HG03064 (cell line): ENCODE measurements around the gene TSPAN32.
"Not testable (repeated sequence)": the region's sequence is repeated elsewhere in the genome, so short reads cannot be mapped to it uniquely, and the experiment has no call there.

Source experiments
- ATAC-seq: cut with Tn5 transposase; IDR thresholded peaks from one replicate; pipeline ENCODE4 v1.9.1; 2021; ENCODE audit warnings: low read depth; ENCODE audit not compliant: unreplicated experiment

The TSPAN32 gene

DNA sequence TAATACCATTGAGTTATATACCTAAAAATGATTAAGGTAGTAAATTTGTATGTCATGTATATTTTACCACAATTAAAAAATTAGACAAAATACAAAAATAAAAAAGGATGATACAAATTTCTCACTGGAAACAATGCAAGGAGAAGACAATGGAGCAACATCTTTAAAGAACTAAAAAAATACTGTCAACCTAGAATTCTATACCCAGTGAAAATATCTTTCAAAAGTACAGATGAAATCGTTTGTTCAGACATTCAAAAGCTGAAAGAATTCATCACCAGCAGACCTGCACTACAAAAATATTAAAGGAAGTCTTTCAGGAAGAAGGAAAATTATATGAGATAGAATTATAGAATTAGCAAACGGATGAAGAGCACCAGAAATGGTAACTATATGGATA is 21.6 kb upstream of the TSPAN32 start:
- no peak for ATAC-seq

DNA sequence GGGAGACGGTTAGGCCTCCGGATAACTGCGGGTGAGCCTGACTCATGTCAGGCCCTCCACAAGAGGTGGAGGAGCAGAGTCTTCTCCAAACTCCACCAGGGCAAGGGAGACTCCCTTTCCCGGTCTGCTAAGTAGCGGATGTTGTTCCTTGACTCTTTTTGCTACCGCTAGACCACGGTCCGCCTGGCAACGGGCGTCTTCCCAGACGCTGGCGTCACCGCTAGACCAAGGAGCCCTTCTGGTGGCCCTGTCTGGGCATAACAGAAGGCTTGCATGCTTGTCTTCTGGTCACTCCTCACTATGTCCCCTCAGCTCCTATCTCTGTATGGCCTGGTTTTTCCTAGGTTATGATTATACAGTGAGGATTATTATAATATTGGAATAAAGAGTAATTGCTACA is 15.5 kb upstream of the TSPAN32 start:
- not testable (repeated sequence) for ATAC-seq

DNA sequence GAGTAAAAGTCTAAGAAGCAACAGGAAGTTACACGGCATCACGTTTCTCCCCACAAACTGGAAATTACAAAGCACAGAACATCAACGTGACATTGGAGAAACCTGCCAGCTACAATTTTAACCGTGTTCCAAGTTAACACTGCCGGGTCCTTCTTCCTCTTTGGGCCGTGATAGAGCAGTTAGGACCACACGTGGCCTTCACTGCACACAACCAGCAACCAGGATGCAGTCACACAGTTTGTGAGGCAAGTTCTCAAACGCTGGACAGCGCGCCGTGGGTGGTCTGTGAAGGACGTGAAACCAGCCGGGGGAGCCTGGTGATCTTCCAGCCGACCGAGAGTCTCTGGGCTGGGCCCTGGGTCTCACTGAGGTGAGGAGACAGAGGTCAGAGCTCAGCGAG is 14.7 kb upstream of the TSPAN32 start:
- ATAC-seq: no peak

DNA sequence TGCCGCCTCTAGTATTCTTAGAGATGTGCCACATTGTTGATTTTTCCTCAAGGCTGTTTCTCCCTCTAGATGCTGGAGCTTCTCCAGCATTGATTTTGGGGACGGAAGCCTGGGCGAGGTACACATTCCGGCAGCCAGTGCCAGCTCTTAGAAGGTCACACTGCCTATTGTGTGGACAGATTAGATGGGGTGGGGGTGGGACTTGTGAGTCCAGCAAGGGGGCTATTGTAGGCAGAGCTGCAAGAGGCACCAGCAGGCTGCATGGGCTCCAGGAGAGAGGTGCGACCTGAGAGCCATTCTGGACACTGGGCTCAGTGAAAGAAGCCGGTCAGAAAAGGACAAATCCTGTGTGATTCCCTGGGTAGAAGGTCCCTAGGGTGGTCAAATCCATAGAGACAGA is 12.5 kb upstream of the TSPAN32 start:
- no peak for ATAC-seq

DNA sequence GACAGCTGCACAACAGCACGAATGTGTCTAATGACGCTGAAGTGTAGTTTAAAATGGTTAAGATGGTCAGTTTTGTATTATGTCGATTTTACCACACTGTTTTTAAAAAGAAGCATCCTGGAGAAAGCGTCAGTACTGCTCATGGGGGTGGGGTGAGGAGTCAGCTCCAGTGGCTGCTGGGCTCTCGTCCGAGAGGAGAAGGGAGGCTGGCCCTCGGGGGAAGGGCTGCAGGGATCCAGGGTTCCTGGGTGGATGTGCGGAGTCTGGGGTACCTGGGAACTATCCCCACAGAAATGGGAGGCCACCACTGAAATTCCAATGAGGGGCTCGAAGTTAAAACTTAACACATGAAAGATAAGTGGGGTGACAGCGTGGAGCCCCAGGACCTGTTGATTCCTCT is 12.0 kb upstream of the TSPAN32 start:
- ATAC-seq: no peak

DNA sequence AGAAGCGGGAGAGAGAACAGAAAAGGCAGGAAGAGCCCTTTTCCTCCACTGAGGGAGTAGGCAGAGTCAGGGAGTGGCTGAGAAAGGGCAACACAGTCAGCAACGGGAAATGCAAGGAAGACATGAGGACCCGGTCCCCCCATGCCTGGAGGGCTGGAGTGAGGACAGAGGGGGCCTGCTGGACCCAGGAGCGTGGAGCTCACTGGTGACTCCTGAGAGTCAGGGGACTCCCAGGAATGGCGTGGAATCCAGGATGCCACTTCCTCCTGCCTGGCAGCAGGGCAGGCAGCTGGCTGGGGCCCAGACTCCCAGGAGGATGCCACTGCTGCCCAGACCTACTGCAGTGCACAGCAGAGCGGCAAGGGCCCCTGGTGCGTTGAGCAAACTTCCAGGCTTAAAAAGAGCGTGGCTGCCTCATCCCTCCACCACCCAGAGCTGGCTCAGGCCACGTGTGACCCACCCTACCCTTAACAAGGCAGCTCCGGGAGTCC is 11.4 kb upstream of the TSPAN32 start:
- no peak for ATAC-seq

DNA sequence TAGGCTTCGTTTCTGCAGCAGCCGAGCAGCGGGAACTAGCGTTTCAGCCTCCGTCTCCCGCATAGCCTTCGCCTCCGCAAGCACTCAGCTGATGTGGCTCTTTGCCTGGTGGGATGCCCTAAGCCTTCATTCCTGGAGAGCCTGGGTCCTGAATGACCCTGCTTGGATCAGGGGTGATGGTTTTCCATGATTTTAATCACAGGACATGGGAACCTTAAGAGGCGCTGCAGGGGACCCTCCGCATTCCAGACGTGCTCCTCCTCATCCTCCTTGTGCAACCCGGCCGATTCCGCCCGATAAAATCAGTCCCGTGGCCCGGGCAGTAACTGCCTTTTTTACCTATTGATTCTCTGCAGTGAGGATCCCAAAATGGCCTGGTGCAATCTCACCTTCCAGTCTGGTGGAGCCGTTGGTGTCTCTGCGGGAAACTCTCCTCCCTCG is 8.3 kb upstream of the TSPAN32 start:
- ATAC-seq: no peak

DNA sequence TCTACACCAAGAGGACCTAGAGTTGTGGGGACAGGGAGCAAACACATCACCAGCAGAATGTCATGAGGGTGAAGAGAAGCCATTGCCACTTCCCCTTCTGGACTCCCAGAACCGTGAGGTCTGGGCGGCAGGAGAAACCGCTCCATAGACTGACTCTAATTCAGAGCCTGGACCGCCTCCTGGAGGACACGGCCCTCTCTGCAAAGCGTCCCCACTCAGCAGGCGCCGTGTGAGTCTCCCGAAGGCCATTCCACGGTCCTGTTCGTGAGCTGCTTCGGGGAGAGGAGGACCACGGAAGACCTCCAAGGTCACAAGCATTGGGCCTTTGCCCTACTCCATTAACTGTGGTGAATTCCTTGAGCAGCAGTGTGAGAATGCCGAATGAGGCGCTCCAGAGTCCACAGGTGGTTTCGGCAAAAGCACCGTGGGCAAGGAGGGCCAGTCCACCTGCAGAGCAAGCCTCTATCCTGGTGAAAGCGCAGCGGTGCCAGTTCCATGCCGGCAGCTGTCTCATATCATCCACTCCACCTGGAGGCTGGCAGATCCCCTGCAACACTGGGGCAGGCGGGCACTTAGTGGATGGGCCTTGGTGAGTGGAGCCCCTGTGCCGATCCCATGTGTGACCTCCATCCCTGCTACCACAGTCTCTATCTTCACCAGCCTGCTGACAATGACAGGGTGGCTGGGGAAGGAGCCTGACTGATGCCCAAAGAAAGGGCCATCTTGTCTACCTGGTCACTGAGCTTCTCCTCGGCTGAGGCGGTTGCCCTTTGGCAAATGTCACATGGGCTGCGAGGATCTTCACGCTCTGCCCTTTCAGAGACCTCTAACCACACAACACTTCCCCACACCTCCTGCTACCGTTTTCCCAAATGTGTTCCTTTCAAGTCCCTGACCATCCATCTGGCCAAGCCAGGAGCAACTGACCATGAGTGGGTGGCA is 7.6 kb upstream of the TSPAN32 start:
- no peak for ATAC-seq

DNA sequence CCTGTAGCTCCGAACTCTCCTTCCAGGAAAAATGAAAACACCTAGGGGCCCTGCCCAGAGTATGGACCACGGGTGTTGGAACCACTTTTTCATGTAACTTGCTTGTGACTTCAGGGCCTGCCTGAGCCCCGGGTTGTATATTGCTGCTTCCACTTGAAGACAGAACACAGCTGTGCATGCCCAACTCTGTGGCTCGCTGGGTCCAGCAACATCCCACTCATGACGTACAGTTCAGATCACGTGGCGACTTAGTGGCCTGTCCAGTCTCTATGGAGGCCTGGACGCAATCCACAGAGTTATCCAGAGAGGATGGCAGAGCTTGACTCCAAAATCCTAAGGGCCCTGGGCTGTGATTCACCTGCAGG is 6.9 kb upstream of the TSPAN32 start:
- no peak for ATAC-seq

DNA sequence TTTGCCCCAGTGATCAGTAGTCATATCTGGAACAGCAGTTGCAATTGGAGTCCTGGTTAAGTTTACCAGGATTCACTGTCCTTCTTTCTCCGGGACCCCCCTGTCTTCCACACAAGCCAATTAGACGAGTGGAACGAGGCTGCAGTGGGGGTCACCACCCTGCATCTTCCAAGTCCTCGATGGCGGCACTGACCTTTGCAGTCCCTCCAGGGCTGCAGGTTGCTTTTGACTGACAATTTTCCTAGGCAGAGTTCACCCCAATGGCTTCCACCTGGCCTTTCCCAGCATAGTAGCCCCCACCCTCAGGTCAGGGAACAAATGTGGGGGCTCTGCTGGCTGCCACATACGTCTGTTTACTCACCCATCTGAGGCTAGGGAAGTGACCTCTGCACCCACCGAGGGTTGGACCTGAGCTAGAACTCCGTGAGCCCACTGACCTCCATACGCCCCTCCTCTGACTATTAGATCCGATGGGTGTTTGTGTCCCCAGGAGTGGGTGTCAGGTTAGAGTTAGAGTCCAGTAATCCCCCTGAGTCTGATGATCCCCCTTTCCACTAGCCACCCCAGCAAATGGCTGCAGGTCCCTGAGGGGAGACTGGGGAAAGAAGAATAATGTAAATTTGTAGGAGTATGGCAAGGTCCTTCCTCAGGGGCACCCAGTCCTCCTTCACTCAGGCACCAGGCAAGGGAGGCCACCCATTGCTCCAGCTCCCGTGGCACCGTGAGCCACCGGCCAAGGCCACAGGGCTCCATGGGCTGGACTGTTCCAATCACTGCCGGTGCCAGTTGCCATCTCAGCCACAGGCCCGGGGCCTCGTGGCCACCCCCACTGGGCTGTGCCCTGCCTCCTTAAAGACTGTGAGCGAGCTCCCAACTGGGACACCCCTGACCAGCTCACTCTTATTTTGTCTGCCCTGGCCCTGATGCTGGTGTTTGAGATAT is 5.6 kb upstream of the TSPAN32 start:
- no peak for ATAC-seq

DNA sequence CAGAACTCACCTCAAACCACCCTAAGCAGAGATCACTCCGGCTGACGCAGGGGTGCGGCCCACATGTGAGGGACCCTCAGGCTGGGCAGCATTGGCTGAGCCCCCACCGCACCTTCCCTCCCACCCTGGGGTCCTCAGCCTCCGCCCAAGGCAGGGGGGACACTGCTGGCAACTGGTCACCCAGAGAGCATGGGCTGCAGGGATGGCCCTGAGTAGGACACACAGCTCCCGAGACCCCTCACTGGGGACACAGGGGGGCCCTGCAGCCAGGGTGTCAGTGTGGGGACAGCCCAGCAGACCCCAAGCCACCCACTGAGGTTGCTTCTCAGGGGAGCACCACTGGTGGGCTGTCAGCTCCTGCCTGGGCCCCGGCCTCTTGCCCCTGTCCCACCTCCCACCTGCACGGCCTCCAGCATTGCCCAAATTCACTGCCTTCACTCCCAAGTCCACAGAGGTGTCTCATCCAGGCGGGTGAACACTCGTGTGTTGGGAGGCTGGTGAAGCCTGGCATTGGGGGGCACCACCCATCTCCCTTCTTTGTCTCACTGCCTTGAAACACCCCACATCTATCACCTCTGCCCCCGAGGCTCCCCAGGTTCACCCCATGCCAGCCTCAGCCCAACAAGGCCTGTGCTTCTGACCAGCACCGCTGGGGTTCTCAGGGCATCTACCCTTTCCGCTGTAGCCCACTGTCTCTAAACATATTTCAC is 4.7 kb upstream of the TSPAN32 start:
- no peak for ATAC-seq

DNA sequence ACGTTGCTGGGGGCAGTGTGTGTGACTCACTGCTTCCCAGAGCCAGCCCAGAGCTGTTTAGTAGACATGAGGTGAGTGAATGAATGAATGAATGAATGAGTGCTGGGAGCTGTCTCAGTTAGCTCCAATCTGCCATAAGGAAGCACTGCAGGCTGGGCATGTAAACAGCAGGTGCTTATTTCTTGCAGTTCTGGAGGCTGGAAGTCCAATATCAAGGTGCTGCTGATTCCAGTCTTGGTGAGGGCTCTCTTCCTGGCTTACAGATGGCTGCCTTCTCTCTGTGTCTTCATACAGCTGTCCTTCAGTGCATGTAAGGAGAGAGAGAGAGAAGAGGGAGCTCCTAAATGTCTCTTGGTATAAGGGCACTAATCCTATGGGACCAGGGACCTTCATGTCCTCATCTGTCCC is 4.2 kb upstream of the TSPAN32 start:
- ATAC-seq: no peak

DNA sequence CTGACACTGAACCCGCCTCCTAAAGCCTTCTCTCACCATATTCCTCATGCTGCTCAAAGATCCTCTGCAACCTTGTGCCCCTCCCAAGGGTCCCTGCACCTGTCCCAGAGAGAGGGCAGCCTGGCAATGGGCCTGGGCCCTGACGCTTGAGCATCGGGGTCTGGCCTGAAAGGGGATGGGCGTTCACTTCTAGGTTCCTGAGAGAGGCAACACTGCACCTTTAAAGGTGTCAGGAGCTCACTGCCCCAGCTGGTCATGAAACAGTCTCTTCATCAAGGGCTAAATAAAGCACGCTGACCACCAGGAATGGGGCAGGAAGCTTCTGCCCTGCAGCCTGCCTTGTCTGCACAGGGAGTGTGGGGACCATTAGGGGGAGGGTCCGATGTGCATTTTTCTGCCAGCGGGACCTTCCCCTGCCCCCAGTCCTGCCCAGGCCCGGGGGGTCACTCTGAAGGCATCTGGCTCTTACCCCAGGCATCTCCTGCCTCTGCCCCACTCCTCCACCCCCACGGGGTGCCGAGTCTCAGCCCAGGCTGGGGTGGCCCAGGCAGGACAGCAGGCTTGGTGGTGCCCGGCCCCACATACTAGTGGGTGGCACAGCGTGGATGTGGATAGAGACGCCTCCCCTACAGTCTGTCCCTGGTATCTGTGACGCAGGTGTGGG is 3.5 kb upstream of the TSPAN32 start:
- ATAC-seq: no peak

DNA sequence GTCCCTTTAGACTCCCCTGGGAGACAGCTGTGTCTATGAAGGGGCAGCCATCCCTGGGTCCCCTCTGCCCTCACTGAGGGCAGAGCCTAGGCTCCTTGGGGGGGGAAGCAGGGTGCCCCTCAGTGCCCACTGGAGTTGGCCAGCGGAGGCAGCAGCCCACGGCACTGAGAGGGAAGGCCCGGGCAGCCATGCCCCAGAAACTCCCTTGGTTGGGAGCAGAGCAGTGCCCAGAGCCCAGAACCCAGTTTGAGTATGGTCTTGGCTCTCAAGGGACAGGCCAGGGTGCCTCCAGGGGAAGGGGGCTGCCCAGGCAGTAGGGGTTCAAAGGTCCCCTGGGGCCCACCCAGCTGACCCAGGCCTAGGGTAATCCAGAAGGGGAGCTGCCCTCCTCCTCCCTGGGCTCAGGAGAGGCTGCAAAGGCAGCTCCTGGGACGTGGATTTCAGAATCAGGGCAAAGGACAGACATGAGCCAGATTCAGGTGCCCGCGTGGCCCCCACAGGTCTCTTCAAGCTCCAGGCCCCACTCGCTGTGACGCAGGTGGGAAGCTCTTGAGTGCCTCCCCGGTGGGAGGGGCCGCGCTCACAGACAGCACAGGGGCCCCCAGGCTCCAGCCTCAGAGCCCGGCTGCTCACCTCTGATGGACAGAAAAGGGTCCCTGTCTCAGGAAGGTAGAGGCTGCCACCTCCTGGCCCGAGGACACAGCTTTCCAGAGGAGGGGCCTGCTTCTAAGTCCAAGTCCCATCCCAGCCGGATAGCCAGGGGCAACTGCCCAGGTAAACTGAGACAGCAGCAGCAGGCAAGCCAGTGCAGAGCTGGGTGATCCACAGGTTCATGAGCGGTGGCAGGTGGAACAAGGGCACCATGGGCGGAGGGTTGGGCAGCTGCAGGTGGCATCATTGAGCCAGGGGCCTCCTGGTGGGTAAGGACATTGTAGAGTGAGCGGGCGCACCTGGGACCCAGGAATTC is 2.7 kb upstream of the TSPAN32 start:
- ATAC-seq: no peak

DNA sequence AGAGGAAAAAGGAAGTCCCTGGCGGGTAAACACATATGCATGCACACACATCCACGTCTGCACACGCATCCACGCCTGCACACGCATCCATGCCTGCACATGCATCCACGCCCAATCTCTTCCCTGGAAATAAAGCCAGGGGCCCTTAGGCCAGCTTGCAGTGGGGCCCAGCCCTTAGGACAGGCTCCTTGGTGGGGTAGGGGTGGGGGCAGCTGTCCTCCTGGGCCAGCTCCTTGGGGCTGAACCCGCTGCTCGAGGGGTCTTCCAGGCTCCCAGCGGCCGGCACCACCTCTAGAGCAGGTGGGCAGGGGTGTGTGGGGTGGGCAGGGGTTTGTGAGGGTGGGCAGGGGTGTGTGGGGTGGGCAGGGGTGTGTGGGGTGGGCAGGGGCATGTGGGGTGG is 2.0 kb upstream of the TSPAN32 start:
- no peak for ATAC-seq

DNA sequence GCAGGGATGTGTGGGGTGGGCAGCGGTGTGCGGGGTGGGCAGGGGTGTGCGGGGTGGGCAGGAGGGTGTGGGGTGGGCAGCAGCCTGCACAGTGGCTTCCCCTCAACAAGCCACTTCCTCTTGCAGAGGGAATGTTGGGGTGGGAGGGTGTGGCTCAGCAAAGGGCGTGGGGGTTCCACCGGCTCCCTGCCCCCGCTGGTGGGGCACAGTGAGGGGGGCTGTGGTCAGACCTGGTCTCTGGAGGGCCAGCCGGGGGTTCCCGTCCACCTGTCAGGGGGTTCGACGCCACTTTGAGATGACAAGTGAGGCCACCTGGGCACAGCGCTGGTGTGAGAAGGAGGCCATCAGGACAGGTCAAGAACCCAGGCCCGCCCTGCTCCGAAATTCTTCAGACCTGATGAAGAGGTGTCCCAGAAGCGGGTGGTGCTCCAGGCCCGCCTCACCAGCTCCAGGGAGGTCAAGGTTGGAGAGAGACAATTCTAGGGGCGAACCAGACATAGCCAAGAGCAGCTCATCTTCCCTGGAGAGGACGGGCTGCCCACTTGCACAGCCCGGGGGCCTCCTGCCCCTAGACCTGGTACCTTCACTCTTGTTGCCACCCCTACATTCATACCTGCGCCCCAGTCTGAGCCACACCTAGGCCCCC is 1.4 kb upstream of the TSPAN32 start:
- ATAC-seq: no peak

DNA sequence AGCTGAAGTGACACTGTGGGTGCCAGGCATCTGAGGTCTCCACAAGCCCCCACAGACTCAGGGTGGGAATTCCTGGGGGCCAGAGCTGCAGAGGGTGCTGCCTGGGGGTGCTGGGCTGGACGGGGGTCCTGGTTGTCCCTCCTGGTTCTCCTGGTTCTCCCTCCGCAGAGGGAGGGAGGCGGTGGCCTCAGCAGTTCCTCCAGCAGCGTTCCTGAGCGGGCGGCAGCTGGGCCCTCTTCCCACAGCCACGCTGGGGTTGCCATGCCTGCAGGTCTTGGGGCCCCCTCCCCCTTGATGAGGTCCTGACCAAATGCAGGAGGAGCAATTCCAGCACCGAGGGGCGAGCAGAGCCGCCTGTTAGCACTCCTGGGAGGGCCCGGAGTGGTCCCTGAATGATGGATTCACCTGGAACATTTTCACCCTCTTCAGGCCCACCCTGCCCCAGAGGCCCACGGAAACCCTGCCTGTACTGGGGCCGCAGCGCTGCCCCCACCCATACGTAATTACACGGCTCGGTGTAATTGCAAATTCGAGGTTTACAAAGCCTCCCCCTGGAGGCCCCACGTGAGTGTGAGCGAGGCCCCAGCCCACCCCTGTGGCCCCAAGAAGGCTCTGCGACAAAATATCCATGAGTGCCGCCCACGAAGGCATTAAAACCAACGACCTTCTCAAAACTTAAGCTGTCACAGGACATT is 730 bp upstream of the TSPAN32 start:
- no peak for ATAC-seq

DNA sequence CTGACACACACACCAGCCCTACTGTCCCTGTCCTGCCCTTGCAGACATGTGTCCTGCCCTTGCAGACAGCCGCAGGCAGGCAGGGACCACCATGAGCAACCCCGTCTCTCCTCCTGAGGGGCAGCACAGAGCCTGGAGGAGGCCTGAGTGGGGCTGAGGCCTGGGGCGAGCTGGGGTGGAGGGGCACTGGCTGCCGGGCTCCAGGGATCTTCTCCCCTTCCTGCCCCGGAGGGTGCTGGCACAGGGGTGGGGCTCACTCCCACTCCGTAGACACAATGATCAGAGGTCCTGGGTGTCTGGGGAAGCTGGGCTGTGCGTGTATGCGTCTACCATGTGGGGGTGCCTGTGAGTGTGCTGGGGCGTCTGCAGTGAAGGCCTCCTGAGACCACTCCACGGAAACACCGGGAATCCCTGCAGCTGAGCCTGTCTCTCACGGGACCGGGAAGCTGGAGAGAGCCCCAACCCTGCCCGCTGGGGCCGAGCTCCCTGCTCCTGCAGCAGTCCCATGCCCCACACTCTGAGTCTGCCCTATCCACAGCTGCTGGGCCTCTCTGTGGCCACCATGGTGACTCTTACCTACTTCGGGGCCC is 588 bp downstream of the TSPAN32 start:
- no peak for ATAC-seq
